Activated CD4-positive, alpha-beta memory T cell treated with anti-CD3 and anti-CD28 coated beads for 36 hours (primary cell): ENCODE measurements around the gene NSRP1. TPM values are rescaled to one million over a fixed set of nuclear protein-coding genes. Genes with fewer than 3 reads are reported as not detected.

Experiments used
- CTCF ChIA-PET: fragments of 350-600 bp; sonication (Branson Sonifier 250); formaldehyde crosslinking; loops from one replicate; lab custom pipeline; 2021; ENCODE audit warnings: antibody characterized with exemption, inconsistent platforms; lab: Charles Lee
- POLR2A ChIA-PET: fragments of 350-600 bp; sonication (Branson Sonifier 250); formaldehyde crosslinking; loops from one replicate; lab custom pipeline; 2021; ENCODE audit warnings: antibody characterized with exemption; lab: Charles Lee
- DNase-seq: peaks from one replicate; pipeline ENCODE4 v3.0.0-alpha.2; 2020
- H3K27ac Mint-ChIP-seq: one replicate; pipeline ENCODE4 v1.8.0; 2021; ENCODE audit warnings: mixed read lengths
- H3K27me3 Mint-ChIP-seq: one replicate; pipeline ENCODE4 v1.8.0; 2021; ENCODE audit warnings: mixed read lengths
- H3K36me3 Mint-ChIP-seq: one replicate; pipeline ENCODE4 v1.8.0; 2021; ENCODE audit warnings: mixed read lengths
- H3K4me1 Mint-ChIP-seq: one replicate; pipeline ENCODE4 v1.8.0; 2021; ENCODE audit warnings: low read depth, mixed read lengths
- H3K4me3 Mint-ChIP-seq: one replicate; pipeline ENCODE4 v1.8.0; 2021; ENCODE audit warnings: mild to moderate bottlenecking, mixed read lengths
- H3K9me3 Mint-ChIP-seq: one replicate; pipeline ENCODE4 v1.8.0; 2021; ENCODE audit warnings: mixed read lengths
- intact Hi-C: fragments of 100-400 bp; cut with micrococcal nuclease; formaldehyde crosslinking; loops from one replicate; pipeline ENCODE4 v1.15.1; 2023
- total RNA-seq, 2 experiments: library from RNA; stranded (reverse); gene quantifications; one replicate each; pipeline ENCODE4 v1.2.3, GENCODE V29; 2021

The NSRP1 gene
- total RNA-seq, 2 experiments from 2014 or later = 24.3 to 26.5 TPM

GRCh38 chr17:30160419-30161172, 44.0 kb downstream of the NSRP1 start:
- DNase-seq = no peak
- no peaks in the 10 kb centered on the region for H3K27me3 Mint-ChIP-seq
- peaks cover 46% of the 10 kb centered on the region for H3K36me3 Mint-ChIP-seq
- ChIA-PET CTCF (interaction anchor here (1.5 kb wide), 1 partner anchor 56 kb away, joined by 5 read pairs; no protein-coding TSS in a partner anchor), POLR2A (no interaction called here)
- peaks cover 10% of the 10 kb centered on the region for H3K9me3 Mint-ChIP-seq
- H3K4me1 Mint-ChIP-seq = peaks cover 34% of the 10 kb centered on the region
- intact Hi-C loops = loop anchor here (10.0 kb wide), 1 partner anchor 56 kb away; no protein-coding TSS in a partner anchor
- H3K4me3 Mint-ChIP-seq = no peak overlapping the region
- no peak overlapping the region for H3K27ac Mint-ChIP-seq

GRCh38 chr17:30161601-30162000, 45.0 kb downstream of the NSRP1 start:
- intact Hi-C loops = loop anchor here (10.0 kb wide), 1 partner anchor 57 kb away; no protein-coding TSS in a partner anchor
- ChIA-PET CTCF (interaction anchor here (0.8 to 1.5 kb wide), 4 partner anchors 10 to 57 kb away, joined by 3 to 5 read pairs (median 4); no protein-coding TSS in a partner anchor), POLR2A (no interaction called here)
- H3K27me3 Mint-ChIP-seq = no peaks in the 10 kb centered on the region
- peaks cover 41% of the 10 kb centered on the region for H3K36me3 Mint-ChIP-seq
- H3K4me1 Mint-ChIP-seq = peaks cover 34% of the 10 kb centered on the region
- peaks cover 10% of the 10 kb centered on the region for H3K9me3 Mint-ChIP-seq
- no peak overlapping the region for H3K4me3 Mint-ChIP-seq
- no peak overlapping the region for H3K27ac Mint-ChIP-seq
- no peak for DNase-seq

- intact Hi-C loops = loop anchor here (10.0 kb wide), 1 partner anchor 60 kb away; no protein-coding TSS in a partner anchor
- CTCF ChIA-PET = interaction anchor here (0.5 to 1.7 kb wide), 4 partner anchors 9 to 176 kb away, joined by 3 to 6 read pairs (median 3); no protein-coding TSS in a partner anchor
- Mint-ChIP-seq H3K4me3 (no peak overlapping the region), H3K27me3 (no peaks in the 10 kb centered on the region), H3K4me1 (peaks cover 14% of the 10 kb centered on the region), H3K27ac (no peak overlapping the region), H3K36me3 (peaks cover 22% of the 10 kb centered on the region), H3K9me3 (peaks cover 10% of the 10 kb centered on the region)
- POLR2A ChIA-PET = no interaction called here
- DNase-seq = no peak
These were observed 47.9 kb downstream of the NSRP1 start for GRCh38 chr17:30164531-30164930.

GRCh38 chr17:30165147-30165546, 48.5 kb downstream of the NSRP1 start:
- Mint-ChIP-seq H3K27me3 (no peaks in the 10 kb centered on the region), H3K9me3 (peaks cover 5% of the 10 kb centered on the region), H3K27ac (no peak overlapping the region), H3K4me3 (no peak overlapping the region), H3K4me1 (peaks cover 10% of the 10 kb centered on the region), H3K36me3 (peaks cover 16% of the 10 kb centered on the region)
- DNase-seq = no peak
- CTCF ChIA-PET = interaction anchor here (0.5 to 1.1 kb wide), 3 partner anchors 8 to 175 kb away, joined by 3 read pairs; no protein-coding TSS in a partner anchor
- intact Hi-C loops = loop anchor here (10.0 kb wide), 1 partner anchor 60 kb away; no protein-coding TSS in a partner anchor
- POLR2A ChIA-PET = no interaction called here

GRCh38 chr17:30165960-30166359, 49.3 kb downstream of the NSRP1 start:
- CTCF ChIA-PET = interaction anchor here (0.7 kb wide), 1 partner anchor 189 kb away, joined by 3 read pairs; no protein-coding TSS in a partner anchor
- no peaks in the 10 kb centered on the region for H3K27me3 Mint-ChIP-seq
- POLR2A ChIA-PET = no interaction called here
- H3K9me3 Mint-ChIP-seq = no peaks in the 10 kb centered on the region
- no peak for DNase-seq
- peaks cover 11% of the 10 kb centered on the region for H3K36me3 Mint-ChIP-seq
- no peak overlapping the region for H3K4me3 Mint-ChIP-seq
- peaks cover 10% of the 10 kb centered on the region for H3K4me1 Mint-ChIP-seq
- no peak overlapping the region for H3K27ac Mint-ChIP-seq
- intact Hi-C loops = loop anchor here (10.0 kb wide), 1 partner anchor 61 kb away; no protein-coding TSS in a partner anchor

- ChIA-PET POLR2A (no interaction called here), CTCF (interaction anchor here (0.8 to 2.3 kb wide), 3 partner anchors 45 to 166 kb away, joined by 3 to 10 read pairs (median 4); no protein-coding TSS in a partner anchor)
- Mint-ChIP-seq H3K36me3 (peaks cover 15% of the 10 kb centered on the region), H3K4me1 (peaks cover 19% of the 10 kb centered on the region), H3K4me3 (no peak overlapping the region), H3K27ac (no peak overlapping the region), H3K9me3 (no peaks in the 10 kb centered on the region), H3K27me3 (no peaks in the 10 kb centered on the region)
- no peak for DNase-seq
- intact Hi-C loops = loop anchor here (10.0 kb wide), 1 partner anchor 46 kb away; no protein-coding TSS in a partner anchor
These were observed 53.9 kb downstream of the NSRP1 start for GRCh38 chr17:30170415-30170987.

GRCh38 chr17:30172560-30172959, 55.9 kb downstream of the NSRP1 start:
- DNase-seq = no peak
- intact Hi-C loops = loop anchor here (10.0 kb wide), 1 partner anchor 48 kb away; no protein-coding TSS in a partner anchor
- Mint-ChIP-seq H3K36me3 (peaks cover 21% of the 10 kb centered on the region), H3K27me3 (no peaks in the 10 kb centered on the region), H3K9me3 (no peaks in the 10 kb centered on the region), H3K4me3 (no peak overlapping the region), H3K27ac (no peak overlapping the region), H3K4me1 (peaks cover 19% of the 10 kb centered on the region)
- ChIA-PET CTCF (interaction anchor here (0.7 to 2.7 kb wide), 4 partner anchors 47 to 164 kb away, joined by 4 to 10 read pairs (median 7); no protein-coding TSS in a partner anchor), POLR2A (no interaction called here)

- no peak overlapping the region for H3K27ac Mint-ChIP-seq
- intact Hi-C loops = loop anchor here (10.0 kb wide), 1 partner anchor 49 kb away; no protein-coding TSS in a partner anchor
These were observed 57.0 kb downstream of the NSRP1 start for GRCh38 chr17:30173649-30174048.

GRCh38 chr17:30174556-30174955, 57.9 kb downstream of the NSRP1 start:
- POLR2A ChIA-PET = no interaction called here
- no peak overlapping the region for H3K27ac Mint-ChIP-seq
- DNase-seq = no peak

More at GRCh38 chr17:30173649-30174048, 57.0 kb downstream of the NSRP1 start:
- peak; percentile 32 for DNase-seq
- H3K4me3 Mint-ChIP-seq = no peak overlapping the region
- POLR2A ChIA-PET = no interaction called here
- no peaks in the 10 kb centered on the region for H3K9me3 Mint-ChIP-seq
- H3K27me3 Mint-ChIP-seq = no peaks in the 10 kb centered on the region
- CTCF ChIA-PET = interaction anchor here (0.6 to 2.7 kb wide), 3 partner anchors 9 to 68 kb away, joined by 3 to 10 read pairs (median 3); no protein-coding TSS in a partner anchor
- H3K36me3 Mint-ChIP-seq = peaks cover 30% of the 10 kb centered on the region
- peaks cover 19% of the 10 kb centered on the region for H3K4me1 Mint-ChIP-seq

GRCh38 chr17:30176855-30177254, 60.2 kb downstream of the NSRP1 start:
- Mint-ChIP-seq H3K27ac (no peak overlapping the region), H3K27me3 (no peaks in the 10 kb centered on the region), H3K9me3 (no peaks in the 10 kb centered on the region), H3K4me1 (peaks cover 12% of the 10 kb centered on the region), H3K4me3 (no peak overlapping the region), H3K36me3 (peaks cover 37% of the 10 kb centered on the region)
- intact Hi-C loops = loop anchor here (10.0 kb wide), 1 partner anchor 52 kb away; no protein-coding TSS in a partner anchor
- no peak for DNase-seq
- CTCF ChIA-PET = no interaction called here
- POLR2A ChIA-PET = no interaction called here

More at GRCh38 chr17:30174556-30174955, 57.9 kb downstream of the NSRP1 start:
- intact Hi-C loops = loop anchor here (10.0 kb wide), 1 partner anchor 50 kb away; no protein-coding TSS in a partner anchor
- CTCF ChIA-PET = interaction anchor here (1.0 to 1.5 kb wide), 2 partner anchors 48 to 50 kb away, joined by 3 read pairs; no protein-coding TSS in a partner anchor
- no peaks in the 10 kb centered on the region for H3K27me3 Mint-ChIP-seq
- H3K4me3 Mint-ChIP-seq = no peak overlapping the region
- peaks cover 34% of the 10 kb centered on the region for H3K36me3 Mint-ChIP-seq
- peaks cover 16% of the 10 kb centered on the region for H3K4me1 Mint-ChIP-seq
- H3K9me3 Mint-ChIP-seq = no peaks in the 10 kb centered on the region

GRCh38 chr17:30186761-30187160, 70.1 kb downstream of the NSRP1 start:
- no peaks in the 10 kb centered on the region for H3K9me3 Mint-ChIP-seq
- ChIA-PET POLR2A (no interaction called here), CTCF (no interaction called here)
- intact Hi-C loops = no loop called here
- no peak overlapping the region for H3K4me3 Mint-ChIP-seq
- no peak for DNase-seq
- H3K4me1 Mint-ChIP-seq = peaks cover 2% of the 10 kb centered on the region
- H3K27me3 Mint-ChIP-seq = no peaks in the 10 kb centered on the region
- peaks cover 22% of the 10 kb centered on the region for H3K36me3 Mint-ChIP-seq
- H3K27ac Mint-ChIP-seq = no peak overlapping the region
